NOMO-1 treated with DMSO at 0.1 percent for 48 hours (cell line): ENCODE data around the gene SPATA12.
A peak's percentile ranks its signal among the peaks of the same experiment; 100 is the strongest.

Experiments
- DNase-seq: peaks from one replicate; lab custom pipeline; 2025; ENCODE audit not compliant: unreplicated experiment; lab: John Stamatoyannopoulos, UW

The SPATA12 gene

GRCh38 chr3:57048728-57049127 is 11.7 kb upstream of the SPATA12 start:
- DNase-seq: no peak

GRCh38 chr3:57052662-57053061 is 7.8 kb upstream of the SPATA12 start:
- DNase-seq: no peak

- DNase-seq: no peak
These were observed 7.3 kb upstream of the SPATA12 start for GRCh38 chr3:57053122-57053521.

- no peak for DNase-seq
These were observed 3.1 kb upstream of the SPATA12 start for GRCh38 chr3:57057351-57057750.

- no peak for DNase-seq
These were observed 1.1 kb upstream of the SPATA12 start for GRCh38 chr3:57059411-57059810.

- DNase-seq: no peak
These were observed 1.1 kb downstream of the SPATA12 start for GRCh38 chr3:57061556-57061955.

- DNase-seq: no peak
These were observed 1.7 kb downstream of the SPATA12 start for GRCh38 chr3:57062101-57062631.

GRCh38 chr3:57063032-57063431 is 2.6 kb downstream of the SPATA12 start:
- no peak for DNase-seq

GRCh38 chr3:57064001-57064400 is 3.5 kb downstream of the SPATA12 start:
- DNase-seq: peak; percentile 22

GRCh38 chr3:57064572-57064971 is 4.1 kb downstream of the SPATA12 start:
- DNase-seq: peak; percentile 41

- DNase-seq: no peak
These were observed 5.1 kb downstream of the SPATA12 start for GRCh38 chr3:57065588-57065987.

GRCh38 chr3:57066471-57066870 is 6.0 kb downstream of the SPATA12 start:
- DNase-seq: no peak

- peak; percentile 84 for DNase-seq
These were observed 8.1 kb downstream of the SPATA12 start for GRCh38 chr3:57068437-57069089.

GRCh38 chr3:57069503-57069902 is 9.0 kb downstream of the SPATA12 start:
- DNase-seq: no peak

- no peak for DNase-seq
These were observed 13.2 kb downstream of the SPATA12 start for GRCh38 chr3:57073628-57074027.

GRCh38 chr3:57074135-57074534 is 13.7 kb downstream of the SPATA12 start:
- no peak for DNase-seq

GRCh38 chr3:57076422-57076951 is 16.0 kb downstream of the SPATA12 start:
- DNase-seq: no peak

- DNase-seq: no peak
These were observed 17.3 kb downstream of the SPATA12 start for GRCh38 chr3:57077630-57078343.

GRCh38 chr3:57078344-57078634 is 17.8 kb downstream of the SPATA12 start:
- peak; percentile 45 for DNase-seq

- DNase-seq: peak; percentile 35
These were observed 18.4 kb downstream of the SPATA12 start for GRCh38 chr3:57078635-57079473.

- DNase-seq: no peak
These were observed 19.0 kb downstream of the SPATA12 start for GRCh38 chr3:57079474-57079831.

- no peak for DNase-seq
These were observed 19.7 kb downstream of the SPATA12 start for GRCh38 chr3:57080171-57080570.
